HG03558 (cell line): Measurements from ENCODE around the gene GOLIM4.
"Not testable (repeated sequence)": the region's sequence is repeated elsewhere in the genome, so short reads cannot be mapped to it uniquely, and the experiment has no call there.

Source experiments
- ATAC-seq: cut with Tn5 transposase; IDR thresholded peaks from one replicate; pipeline ENCODE4 v1.9.1; 2021; ENCODE audit warnings: moderate number of reproducible peaks; ENCODE audit not compliant: unreplicated experiment; ENCODE audit errors: extremely low read depth

The GOLIM4 gene

DNA sequence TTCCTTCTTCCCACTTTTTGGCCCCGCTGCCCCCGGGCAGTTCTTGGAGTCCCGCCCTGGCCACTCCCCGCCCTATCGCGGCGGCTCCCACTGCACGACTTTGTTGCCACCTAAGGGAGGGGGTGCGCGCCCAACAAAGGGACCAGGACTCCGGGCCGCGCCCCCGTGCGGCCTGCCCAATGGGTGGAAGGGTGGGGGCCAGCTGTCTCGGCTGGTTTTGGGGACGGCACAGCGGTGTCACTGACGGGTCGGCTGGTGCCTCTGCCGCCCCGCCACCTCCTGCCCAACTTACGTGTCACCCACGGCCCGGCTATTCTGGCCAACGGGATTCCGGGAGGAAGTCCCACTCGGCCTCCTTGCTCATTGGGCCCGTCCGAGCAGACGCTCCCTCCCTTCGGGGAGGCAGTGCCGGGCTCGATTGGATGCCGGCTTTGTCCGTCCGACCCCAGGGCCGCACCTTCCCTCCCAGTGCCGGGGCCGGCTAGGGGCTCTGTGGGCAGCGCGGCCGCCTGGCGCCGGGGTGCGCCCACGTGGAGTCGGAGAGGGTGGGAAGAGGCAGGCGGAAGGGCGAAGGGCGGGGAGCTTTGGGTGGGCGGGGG lies at the start of gene GOLIM4:
Gene GOLIM4 (minus strand): TSS at position 314 of the 599 bp plus-strand sequence. CDS start 639 bp downstream, outside the sequence.
- ATAC-seq, result peak; percentile 71

GRCh38 chr3:168141405-168141998 lies 45.8 kb upstream of the GOLIM4 start:
- ATAC-seq, result no peak

GRCh38 chr3:168139947-168140346 lies 44.2 kb upstream of the GOLIM4 start:
- ATAC-seq, result no peak

GRCh38 chr3:168138421-168138820 lies 42.7 kb upstream of the GOLIM4 start:
- ATAC-seq, result no peak

DNA sequence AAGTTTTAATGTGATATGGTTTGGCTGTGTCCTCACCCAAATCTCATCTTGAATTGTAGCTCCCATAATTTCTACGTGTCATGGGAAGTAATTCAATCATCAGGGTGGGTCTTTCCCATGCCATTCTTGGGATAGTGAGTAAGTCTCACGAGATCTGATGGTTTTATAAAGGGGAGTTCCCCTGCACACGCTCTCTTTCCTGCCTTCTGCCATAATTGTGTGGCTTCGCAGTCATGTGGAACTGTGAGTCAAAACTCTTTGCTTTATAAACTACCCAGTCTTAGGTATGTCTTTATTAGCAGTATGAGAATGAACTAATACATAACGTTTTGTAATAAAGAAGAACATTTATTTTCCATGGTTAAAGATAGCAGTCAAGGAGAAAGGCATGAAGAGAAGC lies 39.2 kb upstream of the GOLIM4 start:
- no peak for ATAC-seq

- not testable (repeated sequence) for ATAC-seq
Observed at GRCh38 chr3:168130250-168130649, 34.5 kb upstream of the GOLIM4 start.

DNA sequence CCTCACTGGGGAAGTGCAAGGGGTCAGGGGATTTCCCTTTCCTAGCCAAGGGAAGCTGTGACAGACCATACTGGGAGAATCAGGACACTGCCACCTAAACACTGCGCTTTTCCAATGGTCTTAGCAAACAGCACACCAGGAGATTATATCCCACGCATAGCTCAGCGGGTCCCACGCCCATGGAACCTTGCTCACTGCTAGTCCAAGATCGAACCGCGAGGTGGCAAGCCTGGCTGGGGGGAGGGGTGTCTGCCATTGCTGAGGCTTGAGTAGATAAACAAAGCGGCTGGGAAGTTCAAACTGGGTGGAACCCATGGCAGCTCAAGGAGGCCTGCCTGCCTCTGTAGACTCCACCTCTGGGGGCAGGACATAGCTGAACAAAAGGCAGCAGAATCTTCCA lies 32.7 kb upstream of the GOLIM4 start:
- not testable (repeated sequence) for ATAC-seq

DNA sequence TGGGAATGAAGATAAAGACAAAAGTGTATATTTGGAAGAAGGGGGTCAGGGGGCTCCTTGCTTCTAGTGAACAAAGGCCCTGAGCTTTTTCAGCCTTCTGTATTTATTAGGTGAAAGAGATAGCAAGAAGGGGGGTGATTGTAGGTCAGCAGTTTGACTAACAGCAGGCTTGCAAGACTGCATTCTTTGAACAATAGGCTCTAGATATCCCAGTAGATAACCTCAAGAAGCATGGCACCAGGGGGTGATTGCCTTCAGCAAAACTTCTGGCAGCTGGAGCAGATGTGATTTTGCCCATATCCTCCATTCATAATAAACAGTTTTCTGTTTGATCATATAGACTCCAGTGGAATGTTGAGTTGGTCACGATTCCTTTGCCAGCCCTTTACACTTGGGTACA lies 31.7 kb upstream of the GOLIM4 start:
- no peak for ATAC-seq

GRCh38 chr3:168124791-168125190 lies 29.1 kb upstream of the GOLIM4 start:
- no peak for ATAC-seq

DNA sequence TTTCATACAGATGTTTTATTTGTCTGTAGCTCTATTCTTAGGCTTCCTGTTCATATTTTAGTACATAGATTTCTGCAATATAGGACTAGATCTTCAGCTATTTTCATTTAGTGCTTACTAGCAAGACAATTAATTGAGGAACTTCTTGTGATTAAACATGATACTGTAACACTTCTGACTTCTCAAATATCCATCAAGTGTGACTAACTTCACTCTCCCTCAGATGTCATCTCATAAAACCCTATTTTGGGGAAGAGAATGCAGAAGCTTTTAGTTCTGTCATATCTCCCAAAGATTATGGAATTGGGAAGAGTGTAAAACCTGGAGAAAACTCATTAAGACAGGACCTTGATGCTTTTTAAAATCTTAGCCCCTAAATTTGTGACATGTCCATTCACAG lies 28.6 kb upstream of the GOLIM4 start:
- no peak for ATAC-seq

DNA sequence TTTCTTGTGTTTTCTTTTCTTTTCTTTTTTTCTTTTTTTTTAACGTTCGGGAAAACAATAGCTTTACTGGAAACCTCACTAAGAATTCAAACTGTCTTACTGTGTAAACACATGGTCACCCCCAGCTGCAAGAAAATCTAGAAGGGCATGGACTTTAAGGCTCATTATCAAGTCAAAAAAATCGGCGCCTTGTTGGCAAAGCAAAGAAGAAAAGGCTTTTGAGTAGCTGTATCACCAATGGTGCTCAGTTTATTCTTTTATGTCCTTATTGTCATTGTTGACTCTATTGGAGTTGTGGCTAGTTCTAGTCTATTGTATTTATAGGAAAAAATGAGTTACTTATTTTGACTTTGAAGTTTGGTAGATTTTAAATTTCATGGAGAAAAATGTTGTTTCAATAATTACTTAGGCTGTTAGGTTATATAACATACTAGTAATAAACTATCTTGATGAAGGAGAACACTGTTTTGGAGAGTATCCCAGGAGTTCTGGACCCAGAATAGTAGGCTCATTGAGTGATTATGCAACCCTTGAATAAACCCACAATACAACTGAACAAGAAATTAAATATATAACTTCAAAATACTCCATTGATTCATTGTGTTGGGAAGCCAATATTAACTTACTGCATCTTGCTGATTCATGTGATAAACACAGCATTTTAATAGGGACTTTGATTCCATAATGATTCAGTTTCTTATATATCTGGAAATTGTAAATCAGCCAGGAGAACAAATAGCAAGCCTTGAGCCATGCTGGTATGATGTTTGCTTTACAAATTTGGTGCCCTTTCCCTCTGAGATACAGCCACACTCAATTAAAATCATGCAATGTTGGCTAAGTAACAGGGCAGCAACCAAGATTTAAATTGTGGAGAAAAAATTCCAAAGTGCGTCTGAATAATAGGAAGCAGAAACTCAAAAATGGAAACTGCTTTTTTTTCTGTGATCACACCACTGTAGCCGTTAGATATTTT lies 27.8 kb upstream of the GOLIM4 start:
- ATAC-seq, result no peak

- ATAC-seq, result no peak
Observed at GRCh38 chr3:168121184-168122017, 25.7 kb upstream of the GOLIM4 start.

DNA sequence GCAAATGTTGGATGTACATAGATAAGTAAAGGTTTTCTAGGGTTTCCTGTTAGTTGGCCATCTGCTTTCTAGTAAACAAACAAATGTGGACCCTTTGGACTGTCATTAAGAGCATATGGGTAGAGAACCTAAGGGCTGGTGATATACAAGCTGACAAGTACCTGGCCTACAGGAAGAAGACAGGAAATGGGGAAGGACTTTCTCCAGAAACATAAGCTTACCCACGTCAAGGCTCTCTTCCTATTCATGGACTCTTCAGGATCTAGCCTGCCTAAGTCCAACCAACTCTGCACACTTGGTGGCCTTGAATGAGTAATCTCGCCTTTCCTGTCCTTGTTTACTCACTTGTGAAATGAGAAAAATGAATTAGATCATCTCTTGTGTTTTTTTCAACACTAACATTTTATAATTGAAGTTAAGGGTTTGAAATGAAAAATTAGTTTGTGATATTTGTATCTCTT lies 22.2 kb upstream of the GOLIM4 start:
- no peak for ATAC-seq

DNA sequence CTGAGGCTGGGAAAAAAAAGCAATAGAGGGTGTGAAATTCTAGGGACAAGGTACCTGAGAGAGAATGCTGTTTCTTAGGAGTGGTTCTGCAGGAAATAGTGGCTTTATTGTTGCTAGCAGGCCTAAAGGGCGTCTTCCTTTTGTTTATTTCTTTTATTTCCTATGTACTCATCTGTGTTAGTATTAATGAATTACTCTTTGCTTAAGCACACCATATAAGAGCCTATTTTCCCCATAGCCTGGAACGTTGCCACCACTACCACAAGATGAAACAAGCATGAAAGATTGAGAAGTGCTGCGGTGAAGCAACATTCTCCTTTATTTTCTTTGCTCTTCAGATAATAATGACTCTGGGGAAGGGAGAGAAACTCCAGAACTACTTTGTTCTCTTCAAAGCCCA lies 21.3 kb upstream of the GOLIM4 start:
- ATAC-seq, result no peak

- no peak for ATAC-seq
Observed at GRCh38 chr3:168116279-168116678, 20.6 kb upstream of the GOLIM4 start.

GRCh38 chr3:168113848-168114247 lies 18.1 kb upstream of the GOLIM4 start:
- ATAC-seq, result no peak

DNA sequence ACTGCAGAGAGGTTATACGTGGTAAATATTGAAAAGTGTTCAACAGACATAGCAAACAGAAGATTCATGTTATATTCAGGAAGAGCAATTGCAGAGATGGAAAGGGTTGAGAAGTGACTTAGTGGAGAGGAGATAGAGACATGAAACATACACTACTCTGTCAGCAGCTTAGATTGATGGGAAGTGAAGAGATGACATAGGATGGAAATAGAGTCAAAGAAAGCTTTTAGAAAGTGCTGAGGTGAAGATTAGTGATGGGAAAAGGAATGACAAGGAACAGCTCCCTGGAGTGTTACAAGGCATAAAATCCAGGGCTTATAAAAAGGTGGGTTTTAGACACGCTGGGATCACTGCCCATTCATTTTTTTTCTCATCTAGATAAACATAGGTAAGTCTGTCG lies 17.2 kb upstream of the GOLIM4 start:
- ATAC-seq, result no peak

DNA sequence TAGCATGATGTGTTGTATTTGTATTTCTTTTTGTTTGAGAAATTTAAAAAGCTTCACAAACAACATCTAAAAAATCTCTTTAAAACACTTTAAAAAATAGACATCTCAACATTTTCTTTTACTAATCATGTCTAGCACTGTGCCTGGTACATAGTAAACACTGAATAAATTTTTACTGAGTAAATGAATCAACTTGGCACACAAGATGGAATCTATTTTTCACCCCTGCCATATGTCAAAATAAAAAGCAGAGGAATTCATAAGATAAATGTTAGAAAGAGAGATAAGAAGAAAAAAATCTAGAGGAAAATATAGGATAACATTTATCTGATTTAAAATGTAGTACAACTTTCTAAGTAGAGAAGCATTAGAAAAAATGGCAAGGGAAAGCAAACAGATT lies 8.6 kb upstream of the GOLIM4 start:
- ATAC-seq, result no peak

DNA sequence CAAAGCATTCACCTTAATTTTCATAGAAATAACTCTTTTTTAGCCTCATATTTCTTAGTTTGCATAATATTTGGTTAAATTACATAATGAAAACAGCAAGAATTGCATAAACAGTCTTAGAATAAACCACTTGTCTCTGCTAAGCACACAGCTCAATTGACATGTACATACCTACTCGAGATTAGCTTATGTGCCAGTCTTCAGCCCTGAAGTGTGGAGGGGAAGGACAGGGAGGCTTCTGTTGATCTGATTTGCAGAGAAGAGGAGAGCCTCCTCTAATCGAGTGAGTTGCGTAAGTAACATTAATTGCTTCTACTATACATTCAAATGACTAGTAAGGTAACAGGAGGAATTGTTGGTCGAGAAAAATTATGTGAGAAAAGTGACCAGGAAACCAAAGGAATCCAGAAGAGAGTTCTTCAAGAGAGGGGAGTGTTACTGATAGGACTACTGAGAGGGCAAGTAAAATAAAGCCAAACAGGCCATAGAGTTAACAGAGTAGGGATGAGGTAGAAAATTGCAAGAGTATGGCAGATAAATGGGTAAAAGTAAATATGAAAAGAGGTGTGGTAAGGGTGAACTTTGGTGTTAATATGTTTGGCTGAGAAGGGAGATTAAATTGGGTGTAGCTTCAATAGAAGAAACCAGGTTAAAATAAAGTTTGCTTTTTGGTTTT lies 7.1 kb upstream of the GOLIM4 start:
- no peak for ATAC-seq
